Mesothelial cell of epicardium (in vitro differentiated cells): ENCODE measurements around the gene SLAIN2. TPM values are rescaled to one million over a fixed set of nuclear protein-coding genes. Genes with fewer than 3 reads are reported as not detected.
"Not testable (repeated sequence)": the region's sequence is repeated elsewhere in the genome, so short reads cannot be mapped to it uniquely, and the experiment has no call there.

Experiments
- DNase-seq, 2 experiments: peaks; one replicate each; pipeline ENCODE4 v3.0.0; 2021; ENCODE audit warnings: low spot score in 2 of 2; ENCODE audit not compliant: unreplicated experiment in 2 of 2
- H3K27ac Mint-ChIP-seq: 2 replicates; pipeline ENCODE4 v1.8.0; 2021; ENCODE audit warnings: mixed read lengths
- H3K27me3 Mint-ChIP-seq: 2 replicates; pipeline ENCODE4 v1.8.0; 2021; ENCODE audit warnings: low read depth, mixed read lengths
- H3K36me3 Mint-ChIP-seq: 2 replicates; pipeline ENCODE4 v1.8.0; 2021; ENCODE audit warnings: mixed read lengths
- H3K4me1 Mint-ChIP-seq: 2 replicates; pipeline ENCODE4 v1.8.0; 2021; ENCODE audit warnings: mixed read lengths
- H3K4me3 Mint-ChIP-seq: 2 replicates; pipeline ENCODE4 v1.8.0; 2021; ENCODE audit warnings: mild to moderate bottlenecking, moderate library complexity, mixed read lengths
- H3K9me3 Mint-ChIP-seq: 2 replicates; pipeline ENCODE4 v1.8.0; 2021; ENCODE audit warnings: mixed read lengths
- CTCF ChIP-seq: fragments of 200-600 bp; sonication (generic); IDR thresholded peaks from one replicate; pipeline ENCODE4 v1.5.0; 2021; ENCODE audit warnings: antibody characterized with exemption; ENCODE audit not compliant: unreplicated experiment
- total RNA-seq: library from RNA; stranded (reverse); gene quantifications from 3 replicates; pipeline ENCODE4 v1.2.1, GENCODE V29; 2021

The SLAIN2 gene
- total RNA-seq, 1 donor from 2014 or later = 60.1 TPM

- H3K9me3 Mint-ChIP-seq = no peaks in the 10 kb centered on the region
- no peak overlapping the region for H3K4me3 Mint-ChIP-seq
- peaks cover 8% of the 10 kb centered on the region for H3K27me3 Mint-ChIP-seq
- no peaks in the 10 kb centered on the region for H3K4me1 Mint-ChIP-seq
- H3K27ac Mint-ChIP-seq = no peak overlapping the region
- no peak for DNase-seq
- no peaks in the 10 kb centered on the region for H3K36me3 Mint-ChIP-seq
- no peak for TF ChIP-seq CTCF
Measured at GRCh38 chr4:48300004-48300403, 41.3 kb upstream of the SLAIN2 start.

- no peak for TF ChIP-seq CTCF
- no peak for DNase-seq
- Mint-ChIP-seq H3K4me3 (no peak overlapping the region), H3K36me3 (no peaks in the 10 kb centered on the region), H3K27me3 (peaks cover 8% of the 10 kb centered on the region), H3K27ac (no peak overlapping the region), H3K9me3 (no peaks in the 10 kb centered on the region), H3K4me1 (no peaks in the 10 kb centered on the region)
Measured at GRCh38 chr4:48305508-48305907, 35.8 kb upstream of the SLAIN2 start.

- Mint-ChIP-seq H3K4me3 (no peak overlapping the region), H3K27ac (no peak overlapping the region), H3K27me3 (peaks cover 3% of the 10 kb centered on the region), H3K9me3 (no peaks in the 10 kb centered on the region), H3K4me1 (no peaks in the 10 kb centered on the region), H3K36me3 (no peaks in the 10 kb centered on the region)
- TF ChIP-seq CTCF = no peak
- no peak for DNase-seq
Measured at GRCh38 chr4:48307528-48307927, 33.8 kb upstream of the SLAIN2 start.

- Mint-ChIP-seq H3K36me3 (no peaks in the 10 kb centered on the region), H3K4me1 (no peaks in the 10 kb centered on the region), H3K27me3 (no peaks in the 10 kb centered on the region), H3K9me3 (no peaks in the 10 kb centered on the region), H3K4me3 (no peak overlapping the region), H3K27ac (no peak overlapping the region)
- TF ChIP-seq CTCF = no peak
- DNase-seq = no peak
Measured at GRCh38 chr4:48308901-48309300, 32.4 kb upstream of the SLAIN2 start.

- no peak for TF ChIP-seq CTCF
- Mint-ChIP-seq H3K36me3 (peaks cover 2% of the 10 kb centered on the region), H3K27ac (no peak overlapping the region), H3K9me3 (peaks cover 3% of the 10 kb centered on the region), H3K27me3 (no peaks in the 10 kb centered on the region), H3K4me1 (no peaks in the 10 kb centered on the region), H3K4me3 (no peak overlapping the region)
- no peak for DNase-seq
Measured at GRCh38 chr4:48311896-48312295, 29.4 kb upstream of the SLAIN2 start.

GRCh38 chr4:48314746-48315145 is 26.6 kb upstream of the SLAIN2 start:
- not testable (repeated sequence) for H3K4me3 Mint-ChIP-seq, H3K9me3 Mint-ChIP-seq, H3K36me3 Mint-ChIP-seq, H3K4me1 Mint-ChIP-seq, H3K27me3 Mint-ChIP-seq, H3K27ac Mint-ChIP-seq, DNase-seq
